ENCODE data around the gene FGGY. TPM values are rescaled to one million over a fixed set of nuclear protein-coding genes. Genes with fewer than 3 reads are reported as not detected.

FGGY gene
- total RNA-seq, 1 donor from 2014 or later, result 52.2 TPM

GRCh38 chr1:59738591-59739015 lies 441.7 kb downstream of the FGGY start:
- Histone ChIP-seq H3K36me3 (ENCODE audit: control insufficient read depth in 3 of 3, insufficient read depth in 3 of 3, low read length in 3 of 3) (no peaks in the 10 kb centered on the region), H3K27me3 (ENCODE audit: control insufficient read depth in 3 of 3, insufficient read depth in 3 of 3, low read length in 3 of 3) (no peaks in the 10 kb centered on the region), H3K9me3 (ENCODE audit: control insufficient read depth in 3 of 3, low read length in 3 of 3) (no peaks in the 10 kb centered on the region), H3K4me1 (ENCODE audit: control insufficient read depth in 3 of 3, insufficient read depth in 3 of 3, low read length in 3 of 3) (peaks cover under 1 to 7% (median 5%) of the 10 kb centered on the region in 3 donors), H3K9ac (ENCODE audit: low read depth in 1 of 3, low read length in 3 of 3) (no peak overlapping the region), H3K4me3 (ENCODE audit: low read length in 3 of 3) (no peak overlapping the region), H3K27ac (ENCODE audit: low read depth, low read length) (no peak overlapping the region)

GRCh38 chr1:59739111-59739510 lies 442.2 kb downstream of the FGGY start:
- no peaks in the 10 kb centered on the region for H3K36me3 ChIP-seq (ENCODE audit: control insufficient read depth in 3 of 3, insufficient read depth in 3 of 3, low read length in 3 of 3)
- H3K9ac ChIP-seq (ENCODE audit: low read depth in 1 of 3, low read length in 3 of 3), result no peak overlapping the region
- H3K4me3 ChIP-seq (ENCODE audit: low read length in 3 of 3), result no peak overlapping the region
- peaks cover 3 to 9% (median 7%) of the 10 kb centered on the region in 3 donors for H3K4me1 ChIP-seq (ENCODE audit: control insufficient read depth in 3 of 3, insufficient read depth in 3 of 3, low read length in 3 of 3)
- no peaks in the 10 kb centered on the region for H3K9me3 ChIP-seq (ENCODE audit: control insufficient read depth in 3 of 3, low read length in 3 of 3)
- H3K27ac ChIP-seq (ENCODE audit: low read depth, low read length), result no peak overlapping the region
- H3K27me3 ChIP-seq (ENCODE audit: control insufficient read depth in 3 of 3, insufficient read depth in 3 of 3, low read length in 3 of 3), result no peaks in the 10 kb centered on the region

- Histone ChIP-seq H3K9me3 (ENCODE audit: control insufficient read depth in 3 of 3, low read length in 3 of 3) (no peaks in the 10 kb centered on the region), H3K9ac (ENCODE audit: low read depth in 1 of 3, low read length in 3 of 3) (no peak overlapping the region), H3K36me3 (ENCODE audit: control insufficient read depth in 3 of 3, insufficient read depth in 3 of 3, low read length in 3 of 3) (no peaks in the 10 kb centered on the region), H3K27ac (ENCODE audit: low read depth, low read length) (peak overlapping the region; percentile 53), H3K4me1 (ENCODE audit: control insufficient read depth in 3 of 3, insufficient read depth in 3 of 3, low read length in 3 of 3) (peaks cover 7 to 18% (median 13%) of the 10 kb centered on the region in 3 donors), H3K4me3 (ENCODE audit: low read length in 3 of 3) (no peak overlapping the region), H3K27me3 (ENCODE audit: control insufficient read depth in 3 of 3, insufficient read depth in 3 of 3, low read length in 3 of 3) (no peaks in the 10 kb centered on the region)
Observed at GRCh38 chr1:59742526-59742925, 445.6 kb downstream of the FGGY start.

- H3K27ac ChIP-seq (ENCODE audit: low read depth, low read length), result peak overlapping the region; percentile 53
- no peak overlapping the region for H3K9ac ChIP-seq (ENCODE audit: low read depth in 1 of 3, low read length in 3 of 3)
Observed at GRCh38 chr1:59743324-59744091, 446.6 kb downstream of the FGGY start.

GRCh38 chr1:59747420-59748024 lies 450.6 kb downstream of the FGGY start:
- Histone ChIP-seq H3K36me3 (ENCODE audit: control insufficient read depth in 3 of 3, insufficient read depth in 3 of 3, low read length in 3 of 3) (no peaks in the 10 kb centered on the region), H3K4me1 (ENCODE audit: control insufficient read depth in 3 of 3, insufficient read depth in 3 of 3, low read length in 3 of 3) (peaks cover 7 to 29% (median 17%) of the 10 kb centered on the region in 3 donors), H3K9me3 (ENCODE audit: control insufficient read depth in 3 of 3, low read length in 3 of 3) (no peaks in the 10 kb centered on the region), H3K27me3 (ENCODE audit: control insufficient read depth in 3 of 3, insufficient read depth in 3 of 3, low read length in 3 of 3) (no peaks in the 10 kb centered on the region), H3K4me3 (ENCODE audit: low read length in 3 of 3) (no peak overlapping the region), H3K9ac (ENCODE audit: low read depth in 1 of 3, low read length in 3 of 3) (no peak overlapping the region), H3K27ac (ENCODE audit: low read depth, low read length) (no peak overlapping the region)

More at GRCh38 chr1:59743324-59744091, 446.6 kb downstream of the FGGY start:
- H3K27me3 ChIP-seq (ENCODE audit: control insufficient read depth in 3 of 3, insufficient read depth in 3 of 3, low read length in 3 of 3), result no peaks in the 10 kb centered on the region
- peaks cover 7 to 18% (median 13%) of the 10 kb centered on the region in 3 donors for H3K4me1 ChIP-seq (ENCODE audit: control insufficient read depth in 3 of 3, insufficient read depth in 3 of 3, low read length in 3 of 3)
- H3K36me3 ChIP-seq (ENCODE audit: control insufficient read depth in 3 of 3, insufficient read depth in 3 of 3, low read length in 3 of 3), result no peaks in the 10 kb centered on the region
- no peaks in the 10 kb centered on the region for H3K9me3 ChIP-seq (ENCODE audit: control insufficient read depth in 3 of 3, low read length in 3 of 3)
- no peak overlapping the region for H3K4me3 ChIP-seq (ENCODE audit: low read length in 3 of 3)

- Histone ChIP-seq H3K4me3 (ENCODE audit: low read length in 3 of 3) (no peak overlapping the region), H3K27ac (ENCODE audit: low read depth, low read length) (no peak overlapping the region), H3K9ac (ENCODE audit: low read depth in 1 of 3, low read length in 3 of 3) (no peak overlapping the region), H3K4me1 (ENCODE audit: control insufficient read depth in 3 of 3, insufficient read depth in 3 of 3, low read length in 3 of 3) (peaks cover 4 to 27% (median 20%) of the 10 kb centered on the region in 3 donors), H3K36me3 (ENCODE audit: control insufficient read depth in 3 of 3, insufficient read depth in 3 of 3, low read length in 3 of 3) (no peaks in the 10 kb centered on the region), H3K27me3 (ENCODE audit: control insufficient read depth in 3 of 3, insufficient read depth in 3 of 3, low read length in 3 of 3) (no peaks in the 10 kb centered on the region), H3K9me3 (ENCODE audit: control insufficient read depth in 3 of 3, low read length in 3 of 3) (no peaks in the 10 kb centered on the region)
Observed at GRCh38 chr1:59748123-59748522, 451.2 kb downstream of the FGGY start.

- H3K4me3 ChIP-seq (ENCODE audit: low read length in 3 of 3), result no peak overlapping the region
- H3K9me3 ChIP-seq (ENCODE audit: control insufficient read depth in 3 of 3, low read length in 3 of 3), result no peaks in the 10 kb centered on the region
- peak overlapping the region; percentile 3 for H3K27ac ChIP-seq (ENCODE audit: low read depth, low read length)
- H3K9ac ChIP-seq (ENCODE audit: low read depth in 1 of 3, low read length in 3 of 3), result no peak overlapping the region
- no peaks in the 10 kb centered on the region for H3K36me3 ChIP-seq (ENCODE audit: control insufficient read depth in 3 of 3, insufficient read depth in 3 of 3, low read length in 3 of 3)
- peaks cover 0 to 20% (median 7%) of the 10 kb centered on the region in 3 donors for H3K4me1 ChIP-seq (ENCODE audit: control insufficient read depth in 3 of 3, insufficient read depth in 3 of 3, low read length in 3 of 3)
- no peaks in the 10 kb centered on the region for H3K27me3 ChIP-seq (ENCODE audit: control insufficient read depth in 3 of 3, insufficient read depth in 3 of 3, low read length in 3 of 3)
Observed at GRCh38 chr1:59750328-59751003, 453.6 kb downstream of the FGGY start.

GRCh38 chr1:59751004-59751395 lies 454.1 kb downstream of the FGGY start:
- H3K27ac ChIP-seq (ENCODE audit: low read depth, low read length), result peak overlapping the region; percentile 3
- no peaks in the 10 kb centered on the region for H3K36me3 ChIP-seq (ENCODE audit: control insufficient read depth in 3 of 3, insufficient read depth in 3 of 3, low read length in 3 of 3)
- no peaks in the 10 kb centered on the region for H3K27me3 ChIP-seq (ENCODE audit: control insufficient read depth in 3 of 3, insufficient read depth in 3 of 3, low read length in 3 of 3)
- H3K9ac ChIP-seq (ENCODE audit: low read depth in 1 of 3, low read length in 3 of 3), result no peak overlapping the region
- H3K4me3 ChIP-seq (ENCODE audit: low read length in 3 of 3), result no peak overlapping the region
- no peaks in the 10 kb centered on the region for H3K9me3 ChIP-seq (ENCODE audit: control insufficient read depth in 3 of 3, low read length in 3 of 3)
- peaks cover 0 to 24% (median 10%) of the 10 kb centered on the region in 3 donors for H3K4me1 ChIP-seq (ENCODE audit: control insufficient read depth in 3 of 3, insufficient read depth in 3 of 3, low read length in 3 of 3)

GRCh38 chr1:59751801-59752200 lies 454.9 kb downstream of the FGGY start:
- Histone ChIP-seq H3K27me3 (ENCODE audit: control insufficient read depth in 3 of 3, insufficient read depth in 3 of 3, low read length in 3 of 3) (no peaks in the 10 kb centered on the region), H3K4me3 (ENCODE audit: low read length in 3 of 3) (no peak overlapping the region), H3K9me3 (ENCODE audit: control insufficient read depth in 3 of 3, low read length in 3 of 3) (no peaks in the 10 kb centered on the region), H3K9ac (ENCODE audit: low read depth in 1 of 3, low read length in 3 of 3) (no peak overlapping the region), H3K36me3 (ENCODE audit: control insufficient read depth in 3 of 3, insufficient read depth in 3 of 3, low read length in 3 of 3) (no peaks in the 10 kb centered on the region), H3K27ac (ENCODE audit: low read depth, low read length) (no peak overlapping the region), H3K4me1 (ENCODE audit: control insufficient read depth in 3 of 3, insufficient read depth in 3 of 3, low read length in 3 of 3) (peaks cover 0 to 24% (median 10%) of the 10 kb centered on the region in 3 donors)
